ENCODE measurements around the gene SND1. TPM values are rescaled to one million over a fixed set of nuclear protein-coding genes. Genes with fewer than 3 reads are reported as not detected.

Gene SND1
- total and polyA plus RNA-seq, 2 of the 4 experiments (the other 2 are of a cell fraction) = 154 to 294 TPM

DNA sequence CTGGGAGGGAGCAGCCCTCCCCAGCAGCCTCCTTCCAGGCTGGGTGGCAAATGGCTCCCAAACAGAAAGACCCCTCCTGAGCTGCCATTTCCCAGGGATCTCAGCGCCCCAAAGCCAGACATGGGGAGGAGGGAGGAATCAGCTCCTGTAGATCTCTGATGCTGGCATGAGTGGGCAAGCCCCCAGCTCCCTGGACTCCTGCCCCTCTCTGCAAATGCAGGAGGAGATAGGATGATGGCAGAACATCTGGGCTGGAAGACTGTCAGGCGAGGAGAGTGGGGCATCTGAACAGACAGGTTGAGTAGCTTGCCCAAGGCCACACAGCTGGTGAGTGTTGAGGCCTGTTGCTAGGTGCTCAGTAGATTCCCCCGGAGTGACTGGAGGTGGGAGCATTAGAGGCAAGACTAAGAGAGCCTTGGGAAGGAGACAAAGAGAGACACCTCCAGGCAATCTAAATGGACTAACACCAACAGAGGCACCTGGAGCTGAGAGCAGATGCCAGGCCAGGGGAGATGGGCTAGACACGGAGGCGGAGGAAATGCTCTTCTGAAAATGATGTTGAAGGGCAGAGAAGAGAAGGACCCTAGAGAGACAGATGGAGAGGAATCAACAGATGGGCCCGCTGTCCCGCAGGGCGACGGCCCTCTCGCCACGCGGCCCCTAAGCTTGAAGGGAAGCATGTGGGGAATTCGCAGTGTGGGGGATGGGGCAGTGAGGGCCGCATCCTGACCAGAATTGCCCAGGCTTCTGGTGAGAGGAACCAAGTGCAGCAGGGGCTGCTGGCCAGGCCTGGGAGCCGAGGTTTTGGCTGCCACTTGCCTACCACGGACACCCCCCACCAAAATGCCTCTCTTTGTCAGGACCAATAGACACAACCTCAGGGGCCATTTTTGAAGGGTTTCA lies 464.1 kb downstream of the SND1 start (continued):
- TF ChIP-seq, protein P1, sequence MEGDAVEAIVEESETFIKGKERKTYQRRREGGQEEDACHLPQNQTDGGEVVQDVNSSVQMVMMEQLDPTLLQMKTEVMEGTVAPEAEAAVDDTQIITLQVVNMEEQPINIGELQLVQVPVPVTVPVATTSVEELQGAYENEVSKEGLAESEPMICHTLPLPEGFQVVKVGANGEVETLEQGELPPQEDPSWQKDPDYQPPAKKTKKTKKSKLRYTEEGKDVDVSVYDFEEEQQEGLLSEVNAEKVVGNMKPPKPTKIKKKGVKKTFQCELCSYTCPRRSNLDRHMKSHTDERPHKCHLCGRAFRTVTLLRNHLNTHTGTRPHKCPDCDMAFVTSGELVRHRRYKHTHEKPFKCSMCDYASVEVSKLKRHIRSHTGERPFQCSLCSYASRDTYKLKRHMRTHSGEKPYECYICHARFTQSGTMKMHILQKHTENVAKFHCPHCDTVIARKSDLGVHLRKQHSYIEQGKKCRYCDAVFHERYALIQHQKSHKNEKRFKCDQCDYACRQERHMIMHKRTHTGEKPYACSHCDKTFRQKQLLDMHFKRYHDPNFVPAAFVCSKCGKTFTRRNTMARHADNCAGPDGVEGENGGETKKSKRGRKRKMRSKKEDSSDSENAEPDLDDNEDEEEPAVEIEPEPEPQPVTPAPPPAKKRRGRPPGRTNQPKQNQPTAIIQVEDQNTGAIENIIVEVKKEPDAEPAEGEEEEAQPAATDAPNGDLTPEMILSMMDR (conservative IDR thresholded peaks at IDR 0.05; ENCODE audit: low read depth, low read length) = no peak
- no peak for TF ChIP-seq FOS (IDR thresholded peaks at IDR 0.05; ENCODE audit: low read depth, low read length)

DNA sequence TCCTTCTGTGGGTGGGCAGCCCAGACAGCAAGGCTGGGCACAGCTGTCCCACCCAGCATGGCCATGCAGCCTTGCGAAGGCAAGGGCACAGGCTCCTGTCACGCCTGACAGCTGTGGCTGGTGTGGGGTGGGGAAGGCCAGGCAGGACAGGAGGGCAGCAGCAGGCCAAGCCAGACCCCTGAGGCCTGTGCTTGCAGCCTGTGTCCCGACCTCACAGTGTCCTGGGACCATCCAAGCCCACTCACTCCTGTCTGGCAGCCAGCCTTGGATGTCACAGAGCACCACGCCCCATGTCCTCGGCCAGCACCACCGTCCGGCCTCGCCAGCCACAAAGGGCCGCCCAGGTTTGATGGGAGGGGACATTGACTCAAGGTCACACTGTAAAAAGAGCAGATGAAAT lies 464.7 kb downstream of the SND1 start:
- Histone ChIP-seq H2BK20ac (ENCODE audit: low read depth, low read length) (no peak overlapping the region), H3K9me3 (ENCODE audit: control insufficient read depth, insufficient read depth, low read length) (no peaks in the 10 kb centered on the region; the same call in 1 of the 2 replicates), H2BK15ac (ENCODE audit: low read depth, low read length) (no peak overlapping the region), H4K20me1 (ENCODE audit: insufficient read depth, low read length) (no peaks in the 10 kb centered on the region; the same call in 1 of the 2 replicates), H4K5ac (ENCODE audit: low read depth, low read length) (no peak overlapping the region), H3K14ac (replicated peaks; ENCODE audit: low read depth, low read length) (no peak overlapping the region), H2AK5ac (ENCODE audit: low read depth, low read length) (no peak overlapping the region), H3K9ac (ENCODE audit: low read depth, low read length) (no peak overlapping the region), H3K4me2 (ENCODE audit: low read depth, low read length) (no peak overlapping the region), H2BK120ac (ENCODE audit: low read depth, low read length) (no peak overlapping the region), H3K4me1 (ENCODE audit: control insufficient read depth, insufficient read depth, low read length) (no peaks in the 10 kb centered on the region; the same call in 1 of the 2 replicates), H3K36me3 (ENCODE audit: control insufficient read depth, insufficient read depth, low read length) (no peaks in the 10 kb centered on the region), H2AK9ac (replicated peaks; ENCODE audit: low read depth, low read length, poor library complexity) (peak overlapping the region; percentile 25), H3K4me3 (ENCODE audit: insufficient read depth, low read depth, low read length) (no peak overlapping the region), H3K18ac (ENCODE audit: low read depth, low read length) (no peak overlapping the region), H2AFZ (replicated peaks; ENCODE audit: low read length, poor library complexity) (no peak overlapping the region), H3K27ac (ENCODE audit: insufficient read depth, low read length) (no peak overlapping the region), H4K91ac (ENCODE audit: insufficient read depth, low read depth, low read length) (no peak overlapping the region), H3K56ac (ENCODE audit: extremely low read depth, insufficient read depth, low read length) (no peak overlapping the region), H3K4ac (ENCODE audit: low read depth, low read length) (no peak overlapping the region), H3K27me3 (ENCODE audit: control insufficient read depth, insufficient read depth, low read length) (peaks cover 35% of the 10 kb centered on the region), H3K79me1 (ENCODE audit: low read depth in 1 of 2, low read length in 2 of 2) (no peaks in the 10 kb centered on the region), H2BK5ac (ENCODE audit: low read depth, low read length, poor library complexity, severe bottlenecking) (no peak overlapping the region), H3K9me1 (ENCODE audit: insufficient read depth, low read length) (0 out of 2 replicates have a peak, but pooled peaks cover 6% of the 10 kb centered on the region), H4K8ac (ENCODE audit: low read depth in 2 of 2, low read length in 2 of 2) (no peak overlapping the region), H3K23ac (ENCODE audit: low read depth, low read length) (no peak overlapping the region)
- dilution Hi-C loops (cut with HindIII; ENCODE audit: low sequenced_read_pairs, unreplicated experiment) = no loop called here
- no peak for TF ChIP-seq RAD21 (IDR thresholded peaks at IDR 0.05; ENCODE audit: low read length)
- no peak for TF ChIP-seq MXI1 (IDR thresholded peaks at IDR 0.05; ENCODE audit: borderline replicate concordance, low read depth, low read length)
- no peak for TF ChIP-seq FOS (IDR thresholded peaks at IDR 0.05; ENCODE audit: low read depth, low read length)
- TF ChIP-seq RFX5 (IDR thresholded peaks at IDR 0.05; ENCODE audit: low read depth, low read length) = no peak
- WGBS, 2 experiments (ENCODE audit: extremely low coverage in 2 of 2, insufficient read length in 1 of 2) = 86% methylated on average over 2 of the region's 9 CpGs; no CpG with 5 or more reads in 1 of the 2 experiments
- intact Hi-C loops (cut with micrococcal nuclease) = no loop called here
- no TSS peak for BruUV-seq (replicated peaks)
- POLR2A ChIA-PET (ENCODE audit: unreplicated experiment) = no interaction called here
- DNase-seq (no peak), ATAC-seq (ENCODE audit: low read depth) (no peak)
- CTCF ChIA-PET = no interaction called here
- in situ Hi-C loops (cut with MboI; ENCODE audit: low sequenced_read_pairs) = no loop called here
